GM18909 (cell line): ENCODE results near the gene LMOD1.
"Not testable (repeated sequence)": the region's sequence is repeated elsewhere in the genome, so short reads cannot be mapped to it uniquely, and the experiment has no call there.

ENCODE experiments used
- ATAC-seq: cut with Tn5 transposase; IDR thresholded peaks from one replicate; pipeline ENCODE4 v1.9.1; 2021; ENCODE audit warnings: mild to moderate bottlenecking; ENCODE audit not compliant: unreplicated experiment, poor library complexity

The LMOD1 gene

DNA sequence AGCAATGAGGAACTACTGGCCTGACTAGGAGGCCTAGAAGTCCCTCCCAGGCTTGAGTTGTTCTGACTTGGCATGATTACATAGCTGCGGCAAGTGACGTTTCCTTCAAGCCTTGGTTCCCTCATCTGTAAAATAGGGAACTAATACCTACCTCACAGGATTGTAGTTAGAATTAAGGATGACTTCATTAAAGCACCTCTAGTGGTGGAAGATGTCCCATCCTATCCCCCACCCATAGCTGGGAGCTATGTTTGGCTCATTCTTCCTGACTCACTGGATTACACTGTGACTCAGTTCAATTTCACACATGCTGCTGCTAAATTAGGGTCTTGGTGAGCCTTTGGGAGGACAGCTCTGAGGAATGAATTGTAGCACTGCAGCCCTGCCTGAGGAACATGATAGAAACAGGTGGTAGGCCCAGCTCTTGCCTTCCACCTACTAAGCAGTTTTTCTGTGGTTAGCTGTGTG, 63.6 kb downstream of the LMOD1 start:
- ATAC-seq: peak; percentile 50

DNA sequence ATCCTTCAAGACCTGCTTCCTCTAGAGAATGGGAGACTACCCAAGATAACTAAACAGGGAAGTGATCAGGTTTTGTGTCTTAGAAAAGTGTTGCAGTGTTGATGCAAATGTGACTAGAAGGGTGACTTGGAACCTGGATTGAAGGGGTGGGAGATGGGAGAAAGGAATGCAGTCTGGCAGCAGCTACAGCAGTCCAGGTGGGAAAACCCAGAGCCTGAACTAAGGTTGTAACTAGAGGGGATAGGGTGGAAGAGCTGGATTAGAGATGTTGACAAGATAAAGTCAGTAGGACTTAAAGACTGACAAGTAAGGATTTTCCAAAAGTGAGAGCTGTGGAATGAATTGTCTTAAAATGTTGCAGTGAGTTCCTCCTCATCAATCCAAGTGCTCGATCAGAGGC, 64.7 kb downstream of the LMOD1 start:
- no peak for ATAC-seq

DNA sequence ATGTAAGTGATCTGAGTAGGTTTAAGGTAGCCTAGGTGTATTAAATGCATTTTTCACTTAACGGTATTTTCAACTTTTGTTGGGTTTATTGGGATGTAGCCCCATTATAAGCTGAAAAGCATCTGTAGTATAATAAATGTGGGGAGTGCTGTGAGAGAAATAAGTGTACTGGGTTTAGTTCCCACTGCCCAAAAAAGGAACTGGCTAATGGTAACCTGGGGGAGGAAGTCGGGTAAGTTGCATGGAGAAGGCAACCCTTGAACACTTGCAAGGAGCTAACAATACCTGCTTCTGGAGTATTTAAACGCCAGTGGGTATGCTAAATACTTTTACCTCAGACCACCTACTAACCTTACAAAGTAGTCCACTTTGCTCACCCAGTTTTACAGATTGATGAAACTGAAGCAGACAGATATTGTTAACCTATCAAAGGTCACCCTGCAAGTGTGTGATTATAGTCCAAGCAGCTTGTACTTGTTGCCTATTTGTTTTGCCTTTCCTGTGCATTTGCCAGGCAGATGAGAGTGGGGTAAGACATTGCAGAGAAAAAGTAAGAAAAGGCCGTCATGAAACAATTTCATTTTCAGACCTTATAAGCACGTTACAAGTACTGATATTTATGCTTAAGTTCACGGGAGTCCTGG, 65.3 kb downstream of the LMOD1 start:
- ATAC-seq: no peak

DNA sequence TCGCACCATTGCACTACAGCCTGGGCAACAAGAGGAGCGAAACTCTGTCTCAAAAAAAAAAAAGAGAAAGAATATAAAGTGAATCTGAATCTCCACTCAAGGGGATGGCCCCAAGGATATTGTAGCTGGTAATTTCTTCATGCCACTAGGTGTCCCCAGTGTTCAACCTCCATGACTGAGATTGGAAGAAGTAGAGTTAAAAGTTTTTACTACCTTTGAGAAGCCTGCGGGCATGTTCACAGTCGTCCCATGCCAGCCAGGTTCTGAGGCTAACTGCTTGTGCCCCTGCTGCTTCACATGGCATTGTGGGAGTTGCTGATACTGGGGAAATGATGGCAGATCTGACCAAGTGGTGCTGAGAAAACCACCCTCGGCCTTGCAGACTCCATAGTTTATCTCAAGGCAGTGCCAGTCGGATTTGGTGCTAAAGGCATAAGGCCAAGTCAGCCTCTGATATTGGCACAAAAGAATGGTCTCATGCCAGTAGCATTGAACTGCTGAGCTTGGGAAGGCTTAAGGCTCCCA, 68.4 kb downstream of the LMOD1 start:
- no peak for ATAC-seq

DNA sequence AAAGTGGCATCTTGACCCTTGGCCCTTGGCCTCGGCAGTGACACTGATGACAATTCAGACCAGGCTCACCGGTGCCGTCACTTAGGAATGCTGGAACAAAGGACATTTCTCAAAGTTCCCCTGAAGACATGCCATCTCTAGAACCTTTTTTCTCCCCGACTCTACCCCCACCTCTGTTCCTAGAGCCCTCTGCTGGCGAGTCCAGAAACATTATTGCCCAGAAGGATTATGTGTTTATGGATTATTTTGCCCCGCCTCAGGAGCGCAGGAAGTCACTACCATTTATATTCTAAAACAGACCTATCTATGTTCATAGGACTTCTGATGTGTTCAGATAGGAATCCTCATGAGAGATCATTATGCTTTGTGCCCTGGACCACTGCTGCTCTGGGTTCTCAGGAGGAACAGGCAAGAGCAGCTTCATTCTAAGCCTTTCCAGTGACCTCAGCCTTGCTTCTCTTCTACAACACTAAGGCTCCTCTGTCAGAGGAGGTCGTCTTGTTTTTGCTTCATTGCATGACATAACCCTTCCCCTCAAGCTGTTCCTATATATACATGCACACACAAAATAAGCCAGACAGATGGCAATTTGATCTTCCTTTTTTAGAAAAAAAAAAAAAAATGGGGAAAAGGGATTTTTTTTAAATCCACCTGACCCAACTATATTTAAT, 70.1 kb downstream of the LMOD1 start:
- no peak for ATAC-seq

DNA sequence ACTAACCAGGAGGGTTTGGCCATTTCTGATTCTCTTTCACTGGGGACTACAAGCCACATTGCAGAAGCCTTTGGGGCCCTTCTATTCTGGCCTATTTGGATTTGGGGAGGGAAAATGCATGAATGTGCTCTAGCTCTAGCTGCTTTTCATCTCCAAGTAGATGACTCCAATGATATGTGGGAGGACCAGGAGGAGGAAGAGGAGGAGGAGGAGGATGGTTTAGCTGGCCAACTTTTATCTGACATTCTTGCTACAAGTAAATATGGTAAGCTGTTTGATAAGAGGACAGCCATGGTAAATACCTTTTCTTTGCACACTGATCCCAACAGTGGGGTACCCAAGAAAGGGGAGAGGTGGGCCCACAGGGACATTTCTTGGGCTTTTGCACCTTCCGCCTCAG, 71.7 kb downstream of the LMOD1 start:
- ATAC-seq: no peak

DNA sequence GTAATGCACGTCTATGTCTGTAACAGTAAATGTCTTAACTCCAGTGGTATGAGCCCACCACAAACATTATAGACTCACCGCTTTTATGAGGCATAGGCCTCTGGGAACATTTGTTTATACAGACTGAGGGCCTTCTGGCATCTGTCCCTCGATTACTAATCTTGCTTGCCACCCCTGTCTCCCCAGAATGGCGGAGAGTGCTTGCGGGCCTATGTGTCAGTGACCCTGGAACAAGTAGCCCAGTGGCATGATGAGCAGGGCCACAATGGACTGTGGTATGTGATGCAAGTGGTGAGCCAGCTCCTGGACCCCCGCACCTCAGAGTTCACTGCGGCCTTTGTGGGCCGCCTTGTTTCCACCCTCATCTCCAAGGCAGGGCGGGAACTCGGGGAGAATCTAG, 76.0 kb downstream of the LMOD1 start:
- ATAC-seq: no peak

DNA sequence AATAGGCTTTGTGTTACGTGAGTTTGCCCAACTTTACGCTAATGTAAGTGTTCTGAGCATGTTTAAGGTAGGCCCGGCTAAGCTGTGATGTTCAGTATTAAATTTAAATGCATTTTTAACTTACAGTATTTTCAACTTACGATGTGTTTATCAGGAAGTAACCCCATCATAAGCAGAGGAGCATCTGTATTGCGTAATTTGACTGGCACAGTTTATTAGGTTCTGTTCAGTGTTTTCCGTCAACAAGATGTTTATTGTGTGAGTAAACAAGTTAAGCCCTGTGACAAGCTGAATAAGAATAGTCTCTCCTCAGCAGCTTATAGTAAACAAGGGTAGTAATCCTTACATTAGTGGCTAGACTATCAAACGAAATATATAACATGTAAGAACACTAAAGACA, 84.9 kb downstream of the LMOD1 start:
- ATAC-seq: no peak

DNA sequence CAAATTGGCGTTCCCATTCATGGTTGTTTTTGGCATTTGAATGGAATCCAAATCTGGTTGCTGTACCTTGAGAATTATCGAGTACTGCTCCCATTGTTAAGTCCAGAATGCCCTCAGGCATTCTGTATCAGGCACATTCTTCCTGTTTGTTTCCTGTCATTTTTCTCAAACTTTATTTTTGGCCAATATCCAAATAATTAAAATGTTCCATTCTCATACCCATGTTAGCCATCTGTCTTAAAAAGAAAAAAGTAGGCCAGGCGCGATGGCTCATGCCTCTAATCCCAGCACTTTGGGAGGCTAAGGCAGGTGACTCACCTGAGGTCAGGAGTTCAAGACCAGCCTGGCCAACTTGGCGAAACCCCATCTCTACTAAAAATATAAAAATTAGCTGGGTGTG, 86.9 kb downstream of the LMOD1 start:
- ATAC-seq: no peak

DNA sequence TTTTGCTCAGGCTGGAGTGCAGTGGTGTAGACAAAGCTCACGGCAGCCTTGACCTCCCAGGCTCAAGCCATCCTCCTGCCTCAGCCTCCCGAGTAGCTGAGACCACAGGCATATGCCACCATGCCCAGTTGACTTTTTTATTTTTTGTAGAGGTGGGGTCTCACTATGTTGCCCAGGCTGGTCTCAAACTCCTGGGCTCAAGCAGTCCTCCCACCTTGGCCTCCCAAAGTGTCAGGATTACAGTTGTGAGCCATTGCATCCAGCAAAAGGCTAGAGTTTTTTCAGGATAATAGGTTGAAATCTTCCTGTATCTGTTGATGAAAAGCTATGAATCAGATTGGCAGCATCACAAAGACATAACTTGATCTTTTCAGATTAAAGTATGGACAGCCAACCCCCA, 89.6 kb downstream of the LMOD1 start:
- ATAC-seq: not testable (repeated sequence)

DNA sequence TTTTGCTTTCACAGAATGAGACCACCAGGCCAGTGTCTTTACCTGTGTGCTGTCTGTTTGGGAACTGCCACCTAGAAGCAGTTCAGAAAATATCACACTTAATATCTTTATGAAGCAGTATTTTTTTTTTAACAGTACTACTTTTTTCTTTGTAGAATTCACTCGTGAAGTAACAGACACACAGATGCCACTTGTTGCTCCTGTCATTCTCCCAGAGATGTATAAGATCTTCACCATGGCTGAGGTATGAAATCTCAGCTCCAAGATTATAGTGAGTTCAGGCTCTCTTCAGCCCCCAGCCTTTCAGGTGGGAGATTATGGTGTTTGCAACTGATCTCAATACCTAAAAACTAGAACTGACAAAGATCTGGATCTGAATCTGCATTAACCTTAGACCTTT, 94.4 kb downstream of the LMOD1 start:
- no peak for ATAC-seq

DNA sequence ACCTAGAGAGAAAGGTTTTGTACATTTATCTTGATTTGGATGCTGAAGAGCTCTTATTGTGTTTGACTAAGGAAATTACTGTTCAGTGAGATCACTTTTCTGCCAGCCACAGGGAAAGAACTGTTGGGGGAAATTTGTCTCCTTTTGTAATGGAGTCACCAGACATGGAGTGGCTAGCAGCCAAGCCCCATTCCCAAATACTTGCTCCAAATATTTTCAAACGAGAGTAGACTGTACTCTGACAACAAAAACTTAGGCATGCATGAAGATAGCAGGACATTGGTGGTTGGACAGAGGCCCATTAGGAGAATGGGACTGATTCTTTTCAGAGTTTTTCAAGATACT, 96.3 kb downstream of the LMOD1 start:
- ATAC-seq: no peak

DNA sequence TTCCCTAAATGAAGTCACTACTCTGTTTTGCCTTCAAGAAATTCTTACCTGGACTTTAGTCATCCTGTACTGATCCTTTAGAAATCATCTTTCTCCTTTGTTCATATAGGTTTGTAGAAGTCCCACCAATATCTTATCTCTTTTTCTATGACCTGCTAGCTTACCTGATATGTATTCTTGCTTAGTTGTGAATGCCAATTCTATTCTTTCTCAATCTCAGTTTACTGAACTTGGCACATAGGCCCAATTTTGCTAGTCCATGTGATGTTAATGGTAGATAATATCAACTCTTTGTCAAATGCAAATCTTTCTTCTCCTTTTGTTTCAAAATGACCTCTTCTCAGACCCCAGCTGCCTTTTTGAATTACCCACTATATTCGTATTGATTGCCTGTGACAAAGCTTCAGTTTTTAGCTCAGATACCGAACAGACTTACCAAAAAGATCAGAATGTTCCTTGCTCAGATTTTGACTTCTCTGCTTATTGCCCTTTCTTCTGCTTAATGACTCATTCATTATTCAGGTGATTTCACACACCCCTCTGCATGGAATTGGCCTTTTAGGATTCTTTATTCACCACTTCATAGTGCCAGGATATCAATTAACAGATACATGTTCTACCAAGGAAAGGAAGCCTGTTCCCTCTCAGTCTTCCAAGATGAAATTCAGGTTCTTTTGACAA, 96.8 kb downstream of the LMOD1 start:
- ATAC-seq: no peak

DNA sequence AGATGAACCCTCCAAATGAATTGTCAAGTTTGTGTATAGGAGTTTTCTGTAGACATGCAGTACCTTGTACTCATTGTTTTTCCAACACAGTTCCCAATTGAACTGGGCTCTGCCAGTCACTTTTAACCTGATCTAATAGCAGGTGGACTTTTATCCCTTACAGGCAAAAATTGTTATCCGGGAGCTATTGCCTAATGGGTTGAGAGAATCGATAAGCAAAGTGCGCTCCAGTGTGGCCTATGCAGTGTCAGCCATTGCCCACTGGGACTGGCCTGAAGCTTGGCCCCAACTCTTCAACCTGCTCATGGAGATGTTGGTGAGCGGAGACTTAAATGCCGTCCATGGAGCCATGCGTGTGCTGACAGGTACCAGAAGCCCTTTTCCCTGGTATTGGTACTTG, 98.1 kb downstream of the LMOD1 start:
- no peak for ATAC-seq

DNA sequence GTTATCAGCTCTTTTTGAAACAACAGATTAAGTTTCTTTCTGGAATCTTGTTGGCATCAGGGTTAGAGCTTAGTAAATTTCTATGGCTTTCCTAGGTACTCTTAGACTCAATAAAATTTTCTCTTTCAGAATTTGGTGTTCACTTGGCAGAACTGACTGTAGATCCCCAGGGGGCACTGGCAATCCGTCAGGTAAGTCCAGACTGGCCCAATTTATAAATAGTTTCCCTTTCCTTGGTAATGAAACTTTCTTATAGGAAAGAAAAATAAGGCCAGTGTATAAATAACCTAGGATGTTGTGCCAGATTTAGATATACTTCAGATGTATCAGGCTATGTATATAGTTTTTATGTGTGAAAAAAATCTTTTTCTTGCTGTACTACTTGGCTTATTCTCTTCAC, 99.2 kb downstream of the LMOD1 start:
- no peak for ATAC-seq
